ENCODE data around the gene NLRP12.

DNA sequence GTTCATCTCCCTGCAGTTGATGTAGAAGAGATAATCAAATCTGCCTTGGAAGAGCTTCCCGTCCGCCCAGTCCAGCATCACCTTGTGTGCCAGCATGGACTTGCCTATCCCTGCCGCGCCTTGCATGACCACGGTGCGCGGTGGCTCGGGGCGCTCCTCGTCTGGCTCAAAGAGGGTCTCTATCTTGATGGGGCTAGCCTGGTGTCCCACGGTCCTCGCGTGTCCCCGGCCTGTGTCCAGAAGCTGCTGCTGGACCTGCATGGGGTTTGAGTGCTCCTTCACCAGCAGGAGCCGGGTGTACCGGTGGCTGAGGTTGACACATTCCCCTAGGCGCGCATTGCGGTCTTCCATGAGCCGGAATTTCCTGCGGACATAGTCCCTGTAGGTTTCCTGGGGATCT, 13.2 kb downstream of the NLRP12 start:
- TF ChIP-seq, protein P1, sequence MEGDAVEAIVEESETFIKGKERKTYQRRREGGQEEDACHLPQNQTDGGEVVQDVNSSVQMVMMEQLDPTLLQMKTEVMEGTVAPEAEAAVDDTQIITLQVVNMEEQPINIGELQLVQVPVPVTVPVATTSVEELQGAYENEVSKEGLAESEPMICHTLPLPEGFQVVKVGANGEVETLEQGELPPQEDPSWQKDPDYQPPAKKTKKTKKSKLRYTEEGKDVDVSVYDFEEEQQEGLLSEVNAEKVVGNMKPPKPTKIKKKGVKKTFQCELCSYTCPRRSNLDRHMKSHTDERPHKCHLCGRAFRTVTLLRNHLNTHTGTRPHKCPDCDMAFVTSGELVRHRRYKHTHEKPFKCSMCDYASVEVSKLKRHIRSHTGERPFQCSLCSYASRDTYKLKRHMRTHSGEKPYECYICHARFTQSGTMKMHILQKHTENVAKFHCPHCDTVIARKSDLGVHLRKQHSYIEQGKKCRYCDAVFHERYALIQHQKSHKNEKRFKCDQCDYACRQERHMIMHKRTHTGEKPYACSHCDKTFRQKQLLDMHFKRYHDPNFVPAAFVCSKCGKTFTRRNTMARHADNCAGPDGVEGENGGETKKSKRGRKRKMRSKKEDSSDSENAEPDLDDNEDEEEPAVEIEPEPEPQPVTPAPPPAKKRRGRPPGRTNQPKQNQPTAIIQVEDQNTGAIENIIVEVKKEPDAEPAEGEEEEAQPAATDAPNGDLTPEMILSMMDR (conservative IDR thresholded peaks at IDR 0.05; ENCODE audit: low read length), result no peak
- TF ChIP-seq EZH2phosphoT487 (IDR thresholded peaks at IDR 0.05; ENCODE audit: borderline replicate concordance, low read depth, low read length), result no peak
